Thymus (tissue), 11 donors: Measurements from ENCODE around the gene SNX33. TPM values are rescaled to one million over a fixed set of nuclear protein-coding genes. Genes with fewer than 3 reads are reported as not detected.

ENCODE experiments used
- DNase-seq, 9 donors: peaks; one replicate each; pipeline ENCODE4 v3.0.0-alpha.2; 2013; ENCODE audit warnings: low spot score in 9 of 9, low read depth in 6 of 9, missing footprints in 1 of 9
- H3K27ac ChIP-seq, 2 donors: one replicate each; pipeline ENCODE4 v1.5.1; 2013; ENCODE audit warnings: control low read depth in 1 of 2, low read depth in 1 of 2, low read length in 1 of 2, mild to moderate bottlenecking in 1 of 2, moderate library complexity in 1 of 2
- H3K27me3 ChIP-seq, 2 donors: one replicate each; pipeline ENCODE4 v1.5.1; 2013; ENCODE audit warnings: low read length in 1 of 2; ENCODE audit not compliant: control insufficient read depth in 2 of 2, insufficient read depth in 1 of 2
- H3K36me3 ChIP-seq, 2 donors: one replicate each; pipeline ENCODE4 v1.5.1; 2013; ENCODE audit warnings: low read length in 1 of 2, mild to moderate bottlenecking in 1 of 2, moderate library complexity in 1 of 2; ENCODE audit not compliant: control insufficient read depth in 2 of 2, insufficient read depth in 2 of 2
- H3K4me1 ChIP-seq, 2 donors: one replicate each; pipeline ENCODE4 v1.5.1; 2013; ENCODE audit warnings: low read length in 2 of 2; ENCODE audit not compliant: control insufficient read depth in 2 of 2, insufficient read depth in 2 of 2
- H3K4me3 ChIP-seq, 2 donors: one replicate each; pipeline ENCODE4 v1.5.1; 2013; ENCODE audit warnings: low read length in 2 of 2, control low read depth in 1 of 2, mild to moderate bottlenecking in 1 of 2
- H3K9me3 ChIP-seq, 2 donors: one replicate each; pipeline ENCODE4 v1.5.1; 2013; ENCODE audit warnings: low read length in 1 of 2, mild to moderate bottlenecking in 1 of 2; ENCODE audit not compliant: control insufficient read depth in 2 of 2, insufficient read depth in 1 of 2
- WGBS: extraction: QIAGEN DNeasy Blood & Tissue Kit; methylation state at CpG from one replicate; pipeline ENCODE4 v1.1.7; 2013; 5-methylcytosine and 5-hydroxymethylcytosine counted together
- polyA plus RNA-seq: library from polyadenylated mRNA; stranded (reverse); fragments of 200-250 nt; gene quantifications from one replicate; pipeline ENCODE4 v1.2.3, GENCODE V29; 2013
- total RNA-seq: library from RNA; stranded (reverse); fragments of 120-200 nt; gene quantifications from one replicate; pipeline ENCODE4 v1.2.4, GENCODE V29; 2013
- donor health status: healthy.

Gene SNX33
- total and polyA plus RNA-seq, 2 donors: 4.3 to 11.3 TPM

- Histone ChIP-seq H3K4me1 (no peaks in the 10 kb centered on the region), H3K4me3 (no peak overlapping the region), H3K27ac (no peak overlapping the region), H3K27me3 (no peaks in the 10 kb centered on the region), H3K36me3 (no peaks in the 10 kb centered on the region), H3K9me3 (no peaks in the 10 kb centered on the region)
- WGBS: 92% methylated on average over 14 of the region's 14 CpGs
- DNase-seq: no peak
Observed at GRCh38 chr15:75669191-75669878, 21.6 kb downstream of the SNX33 start.

GRCh38 chr15:75669879-75670212, 22.1 kb downstream of the SNX33 start:
- H3K27me3 ChIP-seq: no peaks in the 10 kb centered on the region
- DNase-seq: no peak
- no peak overlapping the region for H3K27ac ChIP-seq
- 95% methylated on average over 6 of the region's 6 CpGs for WGBS
- no peaks in the 10 kb centered on the region for H3K36me3 ChIP-seq
- H3K4me1 ChIP-seq: no peaks in the 10 kb centered on the region
- H3K4me3 ChIP-seq: no peak overlapping the region
- no peaks in the 10 kb centered on the region for H3K9me3 ChIP-seq

GRCh38 chr15:75671730-75672602, 24.3 kb downstream of the SNX33 start:
- H3K9me3 ChIP-seq: no peaks in the 10 kb centered on the region
- no peaks in the 10 kb centered on the region for H3K27me3 ChIP-seq
- 91% methylated on average over 11 of the region's 11 CpGs for WGBS
- H3K36me3 ChIP-seq: no peaks in the 10 kb centered on the region
- DNase-seq: no peak
- no peak overlapping the region for H3K27ac ChIP-seq
- H3K4me3 ChIP-seq: no peak overlapping the region
- H3K4me1 ChIP-seq: no peaks in the 10 kb centered on the region

GRCh38 chr15:75672646-75673425, 25.1 kb downstream of the SNX33 start:
- Histone ChIP-seq H3K27me3 (no peaks in the 10 kb centered on the region), H3K4me3 (no peak overlapping the region), H3K27ac (no peak overlapping the region), H3K36me3 (no peaks in the 10 kb centered on the region), H3K4me1 (no peaks in the 10 kb centered on the region), H3K9me3 (no peaks in the 10 kb centered on the region)
- WGBS: 95% methylated on average over 14 of the region's 14 CpGs
- no peak for DNase-seq

- Histone ChIP-seq H3K27ac (no peak overlapping the region), H3K4me3 (no peak overlapping the region), H3K9me3 (no peaks in the 10 kb centered on the region), H3K27me3 (no peaks in the 10 kb centered on the region), H3K4me1 (no peaks in the 10 kb centered on the region), H3K36me3 (no peaks in the 10 kb centered on the region)
- 95% methylated on average over 10 of the region's 10 CpGs for WGBS
- no peak for DNase-seq
Observed at GRCh38 chr15:75673426-75674235, 25.9 kb downstream of the SNX33 start.

- Histone ChIP-seq H3K27me3 (no peaks in the 10 kb centered on the region), H3K9me3 (no peaks in the 10 kb centered on the region), H3K27ac (no peak overlapping the region), H3K4me3 (no peak overlapping the region), H3K36me3 (no peaks in the 10 kb centered on the region), H3K4me1 (no peaks in the 10 kb centered on the region)
- WGBS: 96% methylated on average over 8 of the region's 8 CpGs
- no peak for DNase-seq
Observed at GRCh38 chr15:75674366-75674765, 26.7 kb downstream of the SNX33 start.

- Histone ChIP-seq H3K4me1 (no peaks in the 10 kb centered on the region), H3K4me3 (no peak overlapping the region), H3K27ac (no peak overlapping the region), H3K9me3 (no peaks in the 10 kb centered on the region), H3K27me3 (no peaks in the 10 kb centered on the region), H3K36me3 (no peaks in the 10 kb centered on the region)
- no peak for DNase-seq
- WGBS: 97% methylated on average over 41 of the region's 41 CpGs
Observed at GRCh38 chr15:75675579-75676404, 28.1 kb downstream of the SNX33 start.
